GM13976 (cell line): ENCODE results near the gene TRAP1.
A peak's percentile ranks its signal among the peaks of the same experiment; 100 is the strongest.

ENCODE experiments used
- DNase-seq: peaks from one replicate; pipeline ENCODE4 v3.0.0; 2012; ENCODE audit warnings: low spot score
- in situ Hi-C: fragments of 300-500 bp; cut with MboI; formaldehyde crosslinking; loops from one replicate; pipeline ENCODE4 v1.12.0; 2022; ENCODE audit warnings: low sequenced_read_pairs, mixed read lengths, inconsistent platforms; ENCODE audit not compliant: unreplicated experiment
- TF ChIP-seq, protein P1 (sequence below): IDR thresholded peaks from 2 replicates; pipeline ENCODE4 v1.5.1; 2012; ENCODE audit warnings: borderline replicate concordance, mild to moderate bottlenecking; ENCODE audit not compliant: insufficient read depth; ENCODE audit errors: extremely low read depth, missing control alignments, control extremely low read depth

The TRAP1 gene

DNA sequence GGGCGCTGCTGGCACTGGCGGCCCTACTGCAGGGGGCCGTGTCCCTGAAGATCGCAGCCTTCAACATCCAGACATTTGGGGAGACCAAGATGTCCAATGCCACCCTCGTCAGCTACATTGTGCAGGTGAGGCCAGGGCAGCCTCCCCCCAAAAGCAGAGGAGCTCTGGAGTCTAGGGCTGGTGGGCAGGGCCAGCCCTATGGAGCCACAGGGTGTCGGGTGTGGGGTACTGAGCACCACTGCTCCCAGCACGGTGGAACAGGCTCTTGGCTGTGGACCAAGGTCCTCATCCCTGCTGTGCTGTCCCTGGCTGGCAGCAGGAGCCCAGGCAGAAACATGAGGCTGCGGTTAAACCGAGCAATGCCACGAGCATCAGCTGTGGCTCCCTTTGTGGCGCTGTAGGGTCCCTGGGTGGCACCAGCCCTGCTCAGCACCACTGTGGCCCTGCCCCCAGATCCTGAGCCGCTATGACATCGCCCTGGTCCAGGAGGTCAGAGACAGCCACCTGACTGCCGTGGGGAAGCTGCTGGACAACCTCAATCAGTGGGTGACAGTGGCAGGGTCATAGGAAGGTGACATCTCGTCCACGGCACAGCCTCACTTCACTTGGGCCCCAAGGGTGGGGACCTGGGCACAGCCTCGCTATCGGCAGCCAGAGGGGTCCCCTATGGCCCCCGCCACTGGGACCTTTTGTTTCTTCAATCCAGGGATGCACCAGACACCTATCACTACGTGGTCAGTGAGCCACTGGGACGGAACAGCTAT, 61.7 kb downstream of the TRAP1 start:
- in situ Hi-C loops = loop anchor here (10.0 to 25.0 kb wide), 2 partner anchors 61 to 118 kb away; no protein-coding TSS in a partner anchor
- TF ChIP-seq, protein P1, sequence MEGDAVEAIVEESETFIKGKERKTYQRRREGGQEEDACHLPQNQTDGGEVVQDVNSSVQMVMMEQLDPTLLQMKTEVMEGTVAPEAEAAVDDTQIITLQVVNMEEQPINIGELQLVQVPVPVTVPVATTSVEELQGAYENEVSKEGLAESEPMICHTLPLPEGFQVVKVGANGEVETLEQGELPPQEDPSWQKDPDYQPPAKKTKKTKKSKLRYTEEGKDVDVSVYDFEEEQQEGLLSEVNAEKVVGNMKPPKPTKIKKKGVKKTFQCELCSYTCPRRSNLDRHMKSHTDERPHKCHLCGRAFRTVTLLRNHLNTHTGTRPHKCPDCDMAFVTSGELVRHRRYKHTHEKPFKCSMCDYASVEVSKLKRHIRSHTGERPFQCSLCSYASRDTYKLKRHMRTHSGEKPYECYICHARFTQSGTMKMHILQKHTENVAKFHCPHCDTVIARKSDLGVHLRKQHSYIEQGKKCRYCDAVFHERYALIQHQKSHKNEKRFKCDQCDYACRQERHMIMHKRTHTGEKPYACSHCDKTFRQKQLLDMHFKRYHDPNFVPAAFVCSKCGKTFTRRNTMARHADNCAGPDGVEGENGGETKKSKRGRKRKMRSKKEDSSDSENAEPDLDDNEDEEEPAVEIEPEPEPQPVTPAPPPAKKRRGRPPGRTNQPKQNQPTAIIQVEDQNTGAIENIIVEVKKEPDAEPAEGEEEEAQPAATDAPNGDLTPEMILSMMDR = no peak
- no peak for DNase-seq

GRCh38 chr16:3655030-3655395, 62.3 kb downstream of the TRAP1 start:
- DNase-seq = no peak
- TF ChIP-seq, protein P1 = no peak
- in situ Hi-C loops = loop anchor here (10.0 to 25.0 kb wide), 2 partner anchors 60 to 118 kb away; no protein-coding TSS in a partner anchor

GRCh38 chr16:3654249-3654991, 62.9 kb downstream of the TRAP1 start, which contains the start of gene DNASE1:
Gene DNASE1, plus strand, starts transcription at chr16:3654691. Its CDS starts 683 bp downstream, at chr16:3655374.
- in situ Hi-C loops = loop anchor here (10.0 to 25.0 kb wide), 2 partner anchors 60 to 117 kb away; no protein-coding TSS in a partner anchor
- TF ChIP-seq, protein P1 = peak; percentile 80
- DNase-seq = peak; percentile 88

DNA sequence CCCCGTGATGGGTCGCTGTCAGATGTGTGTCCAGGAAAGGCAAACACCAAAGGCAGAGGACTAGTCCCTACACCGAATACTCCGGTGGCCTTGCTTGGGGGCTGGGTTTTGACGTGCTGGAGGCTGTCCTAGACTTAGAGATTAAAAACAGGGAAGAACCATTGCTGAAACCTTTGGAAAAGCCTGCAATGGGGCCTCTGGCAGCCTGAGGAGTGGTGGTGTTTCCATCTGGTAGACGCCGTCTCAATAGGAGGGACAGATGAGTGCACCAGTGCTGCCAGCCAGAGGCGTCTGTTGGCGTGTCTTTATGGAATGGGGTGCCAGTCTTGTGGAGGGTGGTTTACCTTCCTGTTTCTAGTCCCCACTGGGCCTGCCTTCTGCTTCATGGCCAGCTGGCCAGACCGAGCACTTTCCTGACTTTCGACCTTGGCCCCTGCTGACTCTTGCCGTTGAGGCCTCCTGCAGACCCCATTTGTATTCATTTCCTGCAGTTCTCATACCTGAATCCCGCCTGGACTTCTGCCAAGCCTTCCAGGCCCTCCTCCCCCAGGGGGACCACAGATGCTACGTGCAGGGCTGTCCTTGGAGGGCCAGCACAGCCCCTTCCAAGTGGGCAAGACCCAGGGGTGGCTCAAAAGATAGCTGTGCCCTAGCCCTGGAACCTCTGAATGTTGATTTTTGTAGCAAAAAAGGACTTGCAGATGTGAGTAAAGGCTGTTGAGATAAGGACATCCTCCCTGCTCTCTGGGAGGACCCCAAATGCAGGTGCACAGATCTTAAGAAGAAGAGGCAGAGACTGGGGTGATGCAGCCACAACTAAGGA, 64.7 kb downstream of the TRAP1 start:
- in situ Hi-C loops = loop anchor here (10.0 to 25.0 kb wide), 2 partner anchors 58 to 115 kb away; no protein-coding TSS in a partner anchor
- TF ChIP-seq, protein P1 = no peak
- DNase-seq = no peak

- TF ChIP-seq, protein P1 = no peak
- in situ Hi-C loops = loop anchor here (10.0 to 25.0 kb wide), 2 partner anchors 57 to 114 kb away; no protein-coding TSS in a partner anchor
- no peak for DNase-seq
Observed at GRCh38 chr16:3651461-3652372, 65.6 kb downstream of the TRAP1 start.
